Measurements from ENCODE around the gene OPA1.
A peak's percentile ranks its signal among the peaks of the same experiment; 100 is the strongest.

OPA1 gene

DNA sequence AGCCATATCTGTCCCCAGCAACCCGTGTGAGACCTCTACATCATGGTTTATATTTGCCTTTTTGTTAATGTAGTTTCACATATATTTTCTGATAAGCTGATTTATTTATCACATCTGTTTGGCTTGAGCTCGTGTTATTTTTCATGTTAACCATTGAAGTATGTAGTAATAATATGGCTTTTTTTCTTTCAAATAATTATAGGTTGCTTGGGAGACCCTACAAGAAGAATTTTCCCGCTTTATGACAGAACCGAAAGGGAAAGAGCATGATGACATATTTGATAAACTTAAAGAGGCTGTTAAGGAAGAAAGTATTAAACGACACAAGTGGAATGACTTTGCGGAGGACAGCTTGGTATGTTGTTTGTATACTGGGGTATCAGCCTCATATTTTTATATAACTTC, 63.9 kb downstream of the OPA1 start:
- TF ChIP-seq, protein P1, sequence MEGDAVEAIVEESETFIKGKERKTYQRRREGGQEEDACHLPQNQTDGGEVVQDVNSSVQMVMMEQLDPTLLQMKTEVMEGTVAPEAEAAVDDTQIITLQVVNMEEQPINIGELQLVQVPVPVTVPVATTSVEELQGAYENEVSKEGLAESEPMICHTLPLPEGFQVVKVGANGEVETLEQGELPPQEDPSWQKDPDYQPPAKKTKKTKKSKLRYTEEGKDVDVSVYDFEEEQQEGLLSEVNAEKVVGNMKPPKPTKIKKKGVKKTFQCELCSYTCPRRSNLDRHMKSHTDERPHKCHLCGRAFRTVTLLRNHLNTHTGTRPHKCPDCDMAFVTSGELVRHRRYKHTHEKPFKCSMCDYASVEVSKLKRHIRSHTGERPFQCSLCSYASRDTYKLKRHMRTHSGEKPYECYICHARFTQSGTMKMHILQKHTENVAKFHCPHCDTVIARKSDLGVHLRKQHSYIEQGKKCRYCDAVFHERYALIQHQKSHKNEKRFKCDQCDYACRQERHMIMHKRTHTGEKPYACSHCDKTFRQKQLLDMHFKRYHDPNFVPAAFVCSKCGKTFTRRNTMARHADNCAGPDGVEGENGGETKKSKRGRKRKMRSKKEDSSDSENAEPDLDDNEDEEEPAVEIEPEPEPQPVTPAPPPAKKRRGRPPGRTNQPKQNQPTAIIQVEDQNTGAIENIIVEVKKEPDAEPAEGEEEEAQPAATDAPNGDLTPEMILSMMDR (IDR thresholded peaks at IDR 0.05; ENCODE audit: low read depth, low read length) = no peak

DNA sequence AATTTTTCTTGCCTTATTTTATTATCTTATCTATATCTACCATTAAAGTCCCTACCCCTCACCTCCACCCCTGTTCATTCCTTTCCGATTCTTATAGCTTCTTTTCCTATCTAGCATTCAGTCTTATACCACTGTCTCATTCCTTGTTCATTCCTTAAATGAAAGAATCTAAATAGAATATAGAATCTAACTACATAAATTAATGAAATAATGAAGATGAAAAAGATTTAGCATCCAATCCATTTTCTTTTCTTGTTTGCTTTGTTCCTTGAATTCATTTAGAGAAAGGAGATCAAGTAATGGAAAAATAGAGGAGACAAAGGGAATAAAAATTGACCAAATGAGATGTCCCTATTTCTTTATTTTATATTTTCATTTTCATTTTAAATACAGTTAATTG, 67.2 kb downstream of the OPA1 start:
- peaks cover 71% of the 10 kb centered on the region for H3K36me3 ChIP-seq
- DNase-seq = no peak
- H3K9me3 ChIP-seq = no peaks in the 10 kb centered on the region
- H3K4me3 ChIP-seq (ENCODE audit: low read depth, low read length) = no peak overlapping the region
- TF ChIP-seq, protein P1 (IDR thresholded peaks at IDR 0.05; ENCODE audit: low read depth, low read length) = no peak
- no peaks in the 10 kb centered on the region for H3K27me3 ChIP-seq
- no peaks in the 10 kb centered on the region for H3K4me1 ChIP-seq

More for the DNA sequence above, 63.9 kb downstream of the OPA1 start:
- H3K36me3 ChIP-seq = peaks cover 58% of the 10 kb centered on the region
- no peak overlapping the region for H3K4me3 ChIP-seq (ENCODE audit: low read depth, low read length)
- no peaks in the 10 kb centered on the region for H3K27me3 ChIP-seq
- H3K9me3 ChIP-seq = no peaks in the 10 kb centered on the region
- no peak for DNase-seq
- no peaks in the 10 kb centered on the region for H3K4me1 ChIP-seq

DNA sequence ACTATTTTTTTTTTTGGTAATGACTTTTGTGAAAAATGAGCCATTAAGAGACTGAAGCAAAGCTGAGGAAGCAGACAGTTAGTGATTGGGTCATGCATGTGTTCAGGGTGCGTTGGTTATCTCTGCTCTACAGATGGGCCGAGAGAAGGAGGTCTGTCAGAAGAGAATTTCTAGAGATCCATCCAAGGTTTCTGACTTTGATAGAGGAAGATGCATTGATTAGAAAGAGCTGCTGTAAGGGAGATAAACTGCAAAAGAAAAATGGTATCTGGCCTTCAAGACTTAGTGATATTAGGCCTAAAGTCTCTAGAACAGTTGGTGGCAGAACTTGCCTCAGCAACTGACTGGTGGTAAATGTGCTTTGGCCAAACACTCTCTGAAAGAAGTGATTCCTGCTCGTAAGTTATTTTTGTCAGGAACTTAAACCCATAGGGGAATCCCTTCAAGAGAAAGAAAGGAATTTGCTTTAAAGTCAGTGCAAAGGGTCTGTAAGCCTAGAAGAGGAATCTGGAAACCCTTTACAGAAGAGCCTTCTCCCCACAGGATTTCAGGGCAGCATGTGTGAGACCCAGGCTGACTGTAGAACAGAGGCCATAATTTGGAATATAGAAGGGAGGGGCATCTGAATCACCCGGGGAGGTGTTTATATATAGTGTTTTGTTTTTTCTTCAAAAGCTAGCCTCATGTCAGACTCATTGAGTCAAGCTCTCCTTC, 67.8 kb downstream of the OPA1 start:
- TF ChIP-seq, protein P1 (IDR thresholded peaks at IDR 0.05; ENCODE audit: low read depth, low read length) = no peak
- H3K36me3 ChIP-seq = peaks cover 70% of the 10 kb centered on the region
- no peaks in the 10 kb centered on the region for H3K4me1 ChIP-seq

DNA sequence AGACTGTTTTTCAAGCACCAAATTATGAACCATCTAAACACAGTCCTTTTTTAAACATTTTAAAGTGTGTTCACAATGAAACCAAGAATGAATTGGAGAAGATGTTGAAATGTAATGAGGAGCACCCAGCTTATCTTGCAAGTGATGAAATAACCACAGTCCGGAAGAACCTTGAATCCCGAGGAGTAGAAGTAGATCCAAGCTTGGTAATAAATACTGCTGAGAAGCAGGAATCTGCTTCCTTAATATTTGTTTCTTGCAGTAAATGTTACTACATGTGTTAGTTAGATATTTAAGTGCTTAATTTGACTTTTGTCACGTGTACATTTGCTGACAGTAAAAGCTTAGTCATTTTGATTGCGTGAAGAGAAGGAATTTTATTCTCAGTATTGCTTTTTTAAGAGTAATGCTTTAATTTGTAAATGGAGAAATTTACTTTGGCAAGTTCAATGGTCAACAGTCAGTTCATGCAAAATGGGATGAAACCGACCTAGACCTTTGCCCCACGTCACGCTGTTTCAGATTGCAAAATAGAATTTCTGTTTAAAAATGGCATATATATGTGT, 69.8 kb downstream of the OPA1 start:
- TF ChIP-seq, protein P1 (IDR thresholded peaks at IDR 0.05; ENCODE audit: low read depth, low read length) = no peak
- H3K4me1 ChIP-seq = no peaks in the 10 kb centered on the region
- H3K4me3 ChIP-seq (ENCODE audit: low read depth, low read length) = no peak overlapping the region
- H3K27me3 ChIP-seq = no peaks in the 10 kb centered on the region
- H3K36me3 ChIP-seq = peaks cover 66% of the 10 kb centered on the region
- no peak for DNase-seq
- H3K9me3 ChIP-seq = no peaks in the 10 kb centered on the region

More for the DNA sequence above, 67.8 kb downstream of the OPA1 start:
- no peak for DNase-seq
- Histone ChIP-seq H3K4me3 (ENCODE audit: low read depth, low read length) (no peak overlapping the region), H3K9me3 (no peaks in the 10 kb centered on the region), H3K27me3 (no peaks in the 10 kb centered on the region)

DNA sequence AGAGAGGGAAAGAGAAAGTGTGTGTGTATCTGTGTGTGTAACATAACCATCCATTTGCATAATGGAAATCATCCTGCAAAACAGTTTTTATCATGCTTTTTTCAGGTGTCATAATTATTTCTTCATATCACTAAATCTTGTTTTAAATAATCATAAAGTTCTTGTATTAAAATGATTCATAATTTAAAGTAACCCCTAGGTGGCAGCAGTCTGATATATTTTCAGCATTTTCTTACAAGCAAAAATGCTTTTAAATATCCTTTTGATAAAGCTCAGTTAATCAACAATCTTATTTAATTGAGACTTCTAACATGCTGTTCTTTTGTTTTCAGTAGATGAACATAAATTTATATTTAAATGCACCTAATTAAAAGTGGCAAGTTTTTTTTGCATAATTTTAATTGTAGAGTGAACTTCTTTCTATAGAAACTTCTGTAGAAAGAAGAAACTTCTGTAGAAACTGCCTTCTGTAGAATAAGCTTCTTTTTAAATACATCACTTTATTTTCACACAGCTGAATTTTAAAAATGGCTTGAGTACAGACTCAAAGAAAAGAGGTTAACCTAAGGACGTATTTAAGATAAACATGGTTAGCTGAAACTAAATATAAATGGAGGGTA, 72.5 kb downstream of the OPA1 start:
- DNase-seq = no peak
- Histone ChIP-seq H3K9me3 (no peaks in the 10 kb centered on the region), H3K4me1 (no peaks in the 10 kb centered on the region), H3K36me3 (peaks cover 69% of the 10 kb centered on the region), H3K27me3 (no peaks in the 10 kb centered on the region), H3K4me3 (ENCODE audit: low read depth, low read length) (no peak overlapping the region)
- TF ChIP-seq, protein P1 (IDR thresholded peaks at IDR 0.05; ENCODE audit: low read depth, low read length) = peak; percentile 37

DNA sequence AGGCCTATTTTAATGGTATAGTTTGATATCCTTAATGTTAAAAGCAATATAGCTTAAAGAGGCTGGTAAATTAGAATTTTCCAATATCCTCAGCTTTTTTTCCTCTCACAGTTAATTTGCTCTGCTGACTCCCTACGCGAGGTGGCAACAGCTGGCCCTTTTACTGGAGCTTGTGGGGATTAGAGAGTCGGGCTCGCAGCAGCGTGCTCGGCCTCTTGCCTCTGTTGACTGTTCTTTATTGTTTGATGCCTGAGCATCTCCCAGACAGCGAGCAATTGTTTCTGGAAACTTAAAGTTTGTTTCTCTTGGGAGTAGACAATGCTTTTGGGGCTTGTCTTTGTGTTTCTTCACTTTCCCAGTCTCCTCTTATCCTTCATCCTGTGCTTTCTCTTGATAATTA, 80.8 kb downstream of the OPA1 start:
- peaks cover 23% of the 10 kb centered on the region for H3K36me3 ChIP-seq
- H3K4me3 ChIP-seq (ENCODE audit: low read depth, low read length) = no peak overlapping the region
- H3K9me3 ChIP-seq = no peaks in the 10 kb centered on the region
- TF ChIP-seq, protein P1 (IDR thresholded peaks at IDR 0.05; ENCODE audit: low read depth, low read length) = no peak
- DNase-seq = no peak
- H3K4me1 ChIP-seq = no peaks in the 10 kb centered on the region
- no peaks in the 10 kb centered on the region for H3K27me3 ChIP-seq

Data from BE2C (cell line).